Cardiac muscle cell (in vitro differentiated cells and primary cell): ENCODE results near the gene CNPY2. TPM values are rescaled to one million over a fixed set of nuclear protein-coding genes. Genes with fewer than 3 reads are reported as not detected.

Experiments used
- DNase-seq, 2 donors: peaks; one replicate each; pipeline versions ENCODE4 v3.0.0 to v3.0.0-alpha.2; 2010 to 2017; ENCODE audit warnings: low read depth in 1 of 2, low spot score in 1 of 2
- H3K27ac ChIP-seq: fragments of 200-600 bp; sonication (generic); 2 replicates; pipeline ENCODE4 v1.5.1; 2016
- H3K27me3 ChIP-seq: fragments of 200-600 bp; sonication (generic); 2 replicates; pipeline ENCODE4 v1.6.0; 2016; ENCODE audit warnings: control low read depth
- H3K36me3 ChIP-seq: fragments of 200-600 bp; sonication (generic); 2 replicates; pipeline ENCODE4 v1.5.1; 2016; ENCODE audit warnings: control low read depth
- H3K4me1 ChIP-seq: fragments of 200-600 bp; sonication (generic); 2 replicates; pipeline ENCODE4 v1.8.1; 2017; ENCODE audit warnings: low read depth, mild to moderate bottlenecking, mixed run types
- H3K4me3 ChIP-seq: fragments of 200-600 bp; sonication (generic); 2 replicates; pipeline ENCODE4 v1.5.1; 2016; ENCODE audit warnings: mild to moderate bottlenecking
- H3K9me3 ChIP-seq: fragments of 200-600 bp; sonication (generic); 2 replicates; pipeline ENCODE4 v1.5.1; 2017; ENCODE audit warnings: low read depth, mild to moderate bottlenecking, control low read depth
- polyA plus RNA-seq: library from polyadenylated mRNA; unstranded; fragments of >200 nt; fragmentation: Nextera tagmentation; extraction: Ambion mirVana; gene quantifications from 2 replicates; pipeline ENCODE4 v1.2.1, GENCODE V29; 2016
- total RNA-seq: library from RNA; depleted of rRNA; stranded (reverse); fragments of >200 nt; gene quantifications from 2 replicates; pipeline ENCODE4 v1.2.3, GENCODE V29; 2016
- TF ChIP-seq, protein P1 (sequence below): IDR thresholded peaks from 2 replicates; pipeline ENCODE4 v1.5.1; 2012; ENCODE audit warnings: low read depth, mild to moderate bottlenecking, low read length

CNPY2 gene
- total and polyA plus RNA-seq, 2 experiments from 2014 or later = 85.3 to 302 TPM

DNA sequence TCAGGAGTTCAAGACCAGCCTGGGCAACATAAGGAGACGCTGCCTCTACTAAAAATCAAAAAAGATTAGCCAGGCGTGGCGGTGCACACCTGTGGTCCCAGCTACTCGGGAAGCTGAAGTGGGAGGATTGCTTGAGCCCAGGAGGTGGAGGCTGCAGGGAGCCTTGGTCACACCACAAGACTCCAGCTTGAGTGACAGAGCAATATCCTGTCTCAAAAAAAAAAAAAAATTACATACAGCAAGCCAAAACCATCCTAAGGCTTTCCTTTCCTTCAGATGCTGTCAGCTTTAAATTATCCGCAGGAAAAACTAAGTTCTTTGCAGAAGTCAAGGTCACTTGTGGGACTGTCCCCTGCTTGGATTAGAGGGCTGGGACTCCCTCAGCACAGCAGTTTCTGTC is 17.0 kb downstream of the CNPY2 start:
- Histone ChIP-seq H3K4me3 (peak overlapping the region; percentile 66), H3K4me1 (peaks cover 30% of the 10 kb centered on the region), H3K36me3 (peaks cover 7% of the 10 kb centered on the region), H3K27me3 (no peaks in the 10 kb centered on the region), H3K27ac (peak overlapping the region; percentile 87), H3K9me3 (no peaks in the 10 kb centered on the region)
- DNase-seq = no peak
- TF ChIP-seq, protein P1, sequence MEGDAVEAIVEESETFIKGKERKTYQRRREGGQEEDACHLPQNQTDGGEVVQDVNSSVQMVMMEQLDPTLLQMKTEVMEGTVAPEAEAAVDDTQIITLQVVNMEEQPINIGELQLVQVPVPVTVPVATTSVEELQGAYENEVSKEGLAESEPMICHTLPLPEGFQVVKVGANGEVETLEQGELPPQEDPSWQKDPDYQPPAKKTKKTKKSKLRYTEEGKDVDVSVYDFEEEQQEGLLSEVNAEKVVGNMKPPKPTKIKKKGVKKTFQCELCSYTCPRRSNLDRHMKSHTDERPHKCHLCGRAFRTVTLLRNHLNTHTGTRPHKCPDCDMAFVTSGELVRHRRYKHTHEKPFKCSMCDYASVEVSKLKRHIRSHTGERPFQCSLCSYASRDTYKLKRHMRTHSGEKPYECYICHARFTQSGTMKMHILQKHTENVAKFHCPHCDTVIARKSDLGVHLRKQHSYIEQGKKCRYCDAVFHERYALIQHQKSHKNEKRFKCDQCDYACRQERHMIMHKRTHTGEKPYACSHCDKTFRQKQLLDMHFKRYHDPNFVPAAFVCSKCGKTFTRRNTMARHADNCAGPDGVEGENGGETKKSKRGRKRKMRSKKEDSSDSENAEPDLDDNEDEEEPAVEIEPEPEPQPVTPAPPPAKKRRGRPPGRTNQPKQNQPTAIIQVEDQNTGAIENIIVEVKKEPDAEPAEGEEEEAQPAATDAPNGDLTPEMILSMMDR = no peak

DNA sequence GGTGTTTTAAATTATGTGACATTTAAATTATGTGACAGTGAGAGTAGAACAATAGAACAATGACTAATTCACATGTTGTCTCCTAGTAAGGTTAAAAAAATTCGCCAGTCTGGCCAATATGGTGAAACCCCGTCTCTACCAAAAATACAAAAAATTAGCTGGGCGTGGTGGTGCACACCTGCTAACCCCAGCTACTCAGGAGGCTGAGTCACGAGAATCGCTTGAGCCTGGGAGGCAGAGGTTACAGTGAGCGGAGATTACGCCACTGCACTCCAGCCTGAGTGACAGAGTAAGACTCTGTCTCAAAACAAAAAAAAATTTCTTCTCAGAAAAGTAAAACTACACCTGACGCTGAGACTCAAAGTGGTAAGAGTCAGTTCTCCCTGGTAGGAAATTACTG is 18.4 kb downstream of the CNPY2 start:
- H3K9me3 ChIP-seq = no peaks in the 10 kb centered on the region
- no peak overlapping the region for H3K27ac ChIP-seq
- peaks cover 30% of the 10 kb centered on the region for H3K4me1 ChIP-seq
- H3K27me3 ChIP-seq = no peaks in the 10 kb centered on the region
- TF ChIP-seq, protein P1 = no peak
- DNase-seq = no peak
- peaks cover 7% of the 10 kb centered on the region for H3K36me3 ChIP-seq
- no peak overlapping the region for H3K4me3 ChIP-seq

DNA sequence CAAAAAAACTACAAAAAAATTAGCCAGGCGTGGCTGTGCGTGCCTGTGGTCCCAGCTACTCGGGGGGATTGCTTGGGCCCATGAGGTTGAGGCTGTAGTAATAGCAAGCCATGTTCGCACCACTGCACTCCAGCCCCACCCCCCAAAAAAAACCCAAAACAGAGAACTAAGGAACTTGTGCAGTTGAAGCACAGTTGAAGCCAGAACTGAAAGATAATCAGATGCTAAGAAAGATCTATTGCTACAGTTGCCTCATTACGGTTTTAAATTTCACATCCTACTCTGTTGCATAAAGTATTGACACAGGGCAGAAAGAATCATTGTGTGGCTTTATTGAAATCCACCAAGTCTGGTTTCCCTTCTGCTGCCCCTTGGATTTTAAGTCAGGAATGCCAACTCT is 19.5 kb downstream of the CNPY2 start:
- Histone ChIP-seq H3K27ac (no peak overlapping the region), H3K36me3 (peaks cover 9% of the 10 kb centered on the region), H3K4me3 (no peak overlapping the region), H3K9me3 (no peaks in the 10 kb centered on the region), H3K27me3 (no peaks in the 10 kb centered on the region), H3K4me1 (peaks cover 20% of the 10 kb centered on the region)
- TF ChIP-seq, protein P1 = no peak
- DNase-seq = no peak

DNA sequence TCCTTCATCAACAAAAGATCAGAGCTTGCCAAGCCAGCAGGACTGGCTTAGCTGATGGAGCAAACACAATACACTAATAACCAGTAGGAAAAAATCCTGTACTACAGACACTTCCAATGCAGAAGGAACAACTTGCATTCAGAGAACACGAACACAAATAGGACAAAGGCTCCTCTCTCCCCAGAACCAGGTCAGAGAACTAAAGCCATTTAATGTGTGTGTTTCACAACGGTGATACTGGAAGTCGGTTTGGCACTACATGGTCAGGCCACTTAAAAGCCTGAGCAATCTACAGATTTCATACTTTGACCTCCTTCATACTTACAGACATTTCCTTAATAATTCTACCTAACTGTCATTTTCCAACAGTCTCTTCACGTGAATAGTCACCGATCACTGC is 22.0 kb downstream of the CNPY2 start:
- TF ChIP-seq, protein P1 = no peak
- Histone ChIP-seq H3K36me3 (peaks cover 16% of the 10 kb centered on the region), H3K27me3 (no peaks in the 10 kb centered on the region)

DNA sequence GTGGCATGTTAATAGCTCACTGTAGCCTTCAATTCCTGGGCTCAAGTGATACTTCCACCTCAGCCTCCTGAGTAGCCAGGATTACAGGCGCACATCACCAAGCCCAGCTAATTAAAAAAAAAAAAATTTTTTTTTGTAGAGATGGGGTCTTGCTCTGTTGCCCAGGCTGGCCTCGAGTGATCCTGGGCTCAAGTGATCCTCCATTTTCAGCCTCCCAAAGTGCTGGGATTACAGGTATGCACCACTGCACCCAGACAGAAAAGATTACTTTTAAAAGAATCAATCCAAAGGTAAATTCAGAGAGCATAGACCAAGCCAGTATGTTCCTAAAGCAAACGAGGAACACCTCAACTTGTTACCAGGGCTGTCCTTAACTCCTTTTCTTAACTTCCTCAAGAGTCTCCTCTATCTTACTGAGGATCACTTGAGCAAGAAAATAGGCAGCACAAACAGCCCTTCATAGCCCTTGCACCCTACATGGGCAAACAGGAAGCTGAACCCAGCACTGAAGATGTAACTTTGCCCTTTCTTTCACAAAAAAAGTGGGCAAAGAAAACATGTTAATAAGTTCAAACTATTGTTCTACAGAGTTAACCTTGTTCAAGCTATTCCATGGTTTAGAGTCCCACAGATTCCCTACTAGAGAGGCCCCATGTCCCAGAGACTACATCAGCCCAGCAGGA is 26.9 kb downstream of the CNPY2 start:
- Histone ChIP-seq H3K27ac (peak overlapping the region; percentile 15), H3K4me1 (no peaks in the 10 kb centered on the region), H3K9me3 (no peaks in the 10 kb centered on the region), H3K27me3 (no peaks in the 10 kb centered on the region), H3K4me3 (no peak overlapping the region), H3K36me3 (peaks cover 32% of the 10 kb centered on the region)
- TF ChIP-seq, protein P1 = no peak
- no peak for DNase-seq

More for the DNA sequence above, 22.0 kb downstream of the CNPY2 start:
- Histone ChIP-seq H3K4me1 (peaks cover 8% of the 10 kb centered on the region), H3K27ac (peak overlapping the region; percentile 51), H3K9me3 (no peaks in the 10 kb centered on the region), H3K4me3 (no peak overlapping the region)
- no peak for DNase-seq
